ENCODE measurements around the gene VSIG10. TPM values are rescaled to one million over a fixed set of nuclear protein-coding genes. Genes with fewer than 3 reads are reported as not detected.
"Not testable (repeated sequence)": the region's sequence is repeated elsewhere in the genome, so short reads cannot be mapped to it uniquely, and the experiment has no call there.

Gene VSIG10
- total RNA-seq, 2 experiments from 2014 or later = 6.4 to 6.7 TPM

- POLR2A ChIA-PET; H3K27ac Mint-ChIP-seq; H3K4me1 Mint-ChIP-seq; H3K36me3 Mint-ChIP-seq (ENCODE audit: low read depth); CTCF ChIA-PET; H3K27me3 Mint-ChIP-seq; DNase-seq; H3K9me3 Mint-ChIP-seq; H3K4me3 Mint-ChIP-seq: not testable (repeated sequence)
Measured at GRCh38 chr12:118129436-118129835, 25.6 kb upstream of the VSIG10 start.

- CTCF ChIA-PET = interaction anchor here (0.7 kb wide), 1 partner anchor 16 kb away, joined by 3 read pairs; no protein-coding TSS in a partner anchor
- H3K9me3 Mint-ChIP-seq = no peaks in the 10 kb centered on the region
Measured at GRCh38 chr12:118127867-118128266, 24.1 kb upstream of the VSIG10 start.

GRCh38 chr12:118126119-118126757 is 22.4 kb upstream of the VSIG10 start:
- Mint-ChIP-seq H3K4me1 (no peaks in the 10 kb centered on the region), H3K36me3 (ENCODE audit: low read depth) (no peaks in the 10 kb centered on the region), H3K27me3 (no peaks in the 10 kb centered on the region), H3K9me3 (no peaks in the 10 kb centered on the region), H3K27ac (no peak overlapping the region), H3K4me3 (no peak overlapping the region)
- ChIA-PET POLR2A (no interaction called here), CTCF (interaction anchor here (0.7 to 1.6 kb wide), 3 partner anchors 30 to 250 kb away, joined by 3 to 6 read pairs (median 6); partner anchors contain the start of gene SUDS3)
- no peak for DNase-seq

More at GRCh38 chr12:118127867-118128266, 24.1 kb upstream of the VSIG10 start:
- H3K4me3 Mint-ChIP-seq = no peak overlapping the region
- no peak for DNase-seq
- POLR2A ChIA-PET = no interaction called here
- no peaks in the 10 kb centered on the region for H3K36me3 Mint-ChIP-seq (ENCODE audit: low read depth)
- peaks cover 7% of the 10 kb centered on the region for H3K4me1 Mint-ChIP-seq
- no peaks in the 10 kb centered on the region for H3K27me3 Mint-ChIP-seq
- no peak overlapping the region for H3K27ac Mint-ChIP-seq

GRCh38 chr12:118125743-118126118 is 21.9 kb upstream of the VSIG10 start:
- H3K4me3 Mint-ChIP-seq = no peak overlapping the region
- H3K4me1 Mint-ChIP-seq = peaks cover 3% of the 10 kb centered on the region
- ChIA-PET POLR2A (no interaction called here), CTCF (interaction anchor here (0.7 to 1.6 kb wide), 2 partner anchors 29 to 250 kb away, joined by 6 read pairs; partner anchors contain the start of gene SUDS3)
- no peaks in the 10 kb centered on the region for H3K36me3 Mint-ChIP-seq (ENCODE audit: low read depth)
- H3K9me3 Mint-ChIP-seq = no peaks in the 10 kb centered on the region
- H3K27ac Mint-ChIP-seq = no peak overlapping the region
- H3K27me3 Mint-ChIP-seq = no peaks in the 10 kb centered on the region
- no peak for DNase-seq

GRCh38 chr12:118124333-118124874 is 20.6 kb upstream of the VSIG10 start:
- ChIA-PET CTCF (interaction anchor here (0.8 to 4.6 kb wide), 5 partner anchors 11 to 253 kb away, joined by 3 to 35 read pairs (median 4); partner anchors contain the start of genes PEBP1 and SUDS3), POLR2A (no interaction called here)
- no peaks in the 10 kb centered on the region for H3K9me3 Mint-ChIP-seq
- no peak for DNase-seq
- H3K27ac Mint-ChIP-seq = no peak overlapping the region
- peaks cover 9% of the 10 kb centered on the region for H3K4me1 Mint-ChIP-seq
- H3K36me3 Mint-ChIP-seq (ENCODE audit: low read depth) = no peaks in the 10 kb centered on the region
- no peak overlapping the region for H3K4me3 Mint-ChIP-seq
- no peaks in the 10 kb centered on the region for H3K27me3 Mint-ChIP-seq

GRCh38 chr12:118122264-118122663 is 18.5 kb upstream of the VSIG10 start:
- Mint-ChIP-seq H3K9me3 (no peaks in the 10 kb centered on the region), H3K27ac (no peak overlapping the region), H3K36me3 (ENCODE audit: low read depth) (no peaks in the 10 kb centered on the region), H3K27me3 (no peaks in the 10 kb centered on the region), H3K4me3 (no peak overlapping the region), H3K4me1 (peaks cover 9% of the 10 kb centered on the region)
- ChIA-PET POLR2A (no interaction called here), CTCF (interaction anchor here (4.6 kb wide), 1 partner anchor 255 kb away, joined by 35 read pairs; the partner anchor contains the start of gene SUDS3)
- no peak for DNase-seq

- no peaks in the 10 kb centered on the region for H3K36me3 Mint-ChIP-seq (ENCODE audit: low read depth)
- peak overlapping the region; percentile 52 for H3K27ac Mint-ChIP-seq
- H3K4me3 Mint-ChIP-seq = no peak overlapping the region
- no peaks in the 10 kb centered on the region for H3K9me3 Mint-ChIP-seq
- POLR2A ChIA-PET = interaction anchor here (0.6 kb wide), 1 partner anchor 81 kb away, joined by 3 read pairs; no protein-coding TSS in a partner anchor
- CTCF ChIA-PET = interaction anchor here (0.7 to 4.6 kb wide), 7 partner anchors 10 to 256 kb away, joined by 3 to 35 read pairs (median 3); partner anchors contain the start of genes PEBP1 and SUDS3
- peak; percentile 67 for DNase-seq
- H3K4me1 Mint-ChIP-seq = peaks cover 9% of the 10 kb centered on the region
- no peaks in the 10 kb centered on the region for H3K27me3 Mint-ChIP-seq
Measured at GRCh38 chr12:118120579-118121363, 17.0 kb upstream of the VSIG10 start.

GRCh38 chr12:118119449-118119879 is 15.7 kb upstream of the VSIG10 start:
- H3K27ac Mint-ChIP-seq = peak overlapping the region; percentile 19
- no peaks in the 10 kb centered on the region for H3K9me3 Mint-ChIP-seq
- CTCF ChIA-PET = interaction anchor here (0.6 to 4.6 kb wide), 5 partner anchors 26 to 258 kb away, joined by 3 to 35 read pairs (median 4); partner anchors contain the start of genes SUDS3 and WSB2
- H3K36me3 Mint-ChIP-seq (ENCODE audit: low read depth) = no peaks in the 10 kb centered on the region
- H3K4me1 Mint-ChIP-seq = peaks cover 9% of the 10 kb centered on the region
- DNase-seq = no peak
- no peaks in the 10 kb centered on the region for H3K27me3 Mint-ChIP-seq
- no peak overlapping the region for H3K4me3 Mint-ChIP-seq
- POLR2A ChIA-PET = no interaction called here

GRCh38 chr12:118109088-118109487 is 5.3 kb upstream of the VSIG10 start:
- POLR2A ChIA-PET = no interaction called here
- H3K9me3 Mint-ChIP-seq = no peaks in the 10 kb centered on the region
- no peaks in the 10 kb centered on the region for H3K36me3 Mint-ChIP-seq (ENCODE audit: low read depth)
- H3K27ac Mint-ChIP-seq = no peak overlapping the region
- peaks cover 4% of the 10 kb centered on the region for H3K27me3 Mint-ChIP-seq
- CTCF ChIA-PET = interaction anchor here (0.7 to 1.2 kb wide), 2 partner anchors 63 to 267 kb away, joined by 3 to 6 read pairs; partner anchors contain the start of gene SUDS3
- H3K4me1 Mint-ChIP-seq = peaks cover 3% of the 10 kb centered on the region
- no peak for DNase-seq
- no peak overlapping the region for H3K4me3 Mint-ChIP-seq

GRCh38 chr12:118107694-118108093 is 3.9 kb upstream of the VSIG10 start:
- DNase-seq = no peak
- CTCF ChIA-PET = no interaction called here
- POLR2A ChIA-PET = no interaction called here
- Mint-ChIP-seq H3K4me3 (no peak overlapping the region), H3K9me3 (no peaks in the 10 kb centered on the region), H3K27ac (no peak overlapping the region), H3K27me3 (peaks cover 8% of the 10 kb centered on the region), H3K36me3 (ENCODE audit: low read depth) (no peaks in the 10 kb centered on the region), H3K4me1 (peaks cover 6% of the 10 kb centered on the region)

GRCh38 chr12:118107011-118107410 is 3.2 kb upstream of the VSIG10 start:
- H3K36me3 Mint-ChIP-seq (ENCODE audit: low read depth) = no peaks in the 10 kb centered on the region
- H3K9me3 Mint-ChIP-seq = no peaks in the 10 kb centered on the region
- H3K27me3 Mint-ChIP-seq = peaks cover 13% of the 10 kb centered on the region
- no peak for DNase-seq
- ChIA-PET POLR2A (no interaction called here), CTCF (no interaction called here)
- no peak overlapping the region for H3K27ac Mint-ChIP-seq
- H3K4me1 Mint-ChIP-seq = peaks cover 6% of the 10 kb centered on the region
- H3K4me3 Mint-ChIP-seq = no peak overlapping the region

- Mint-ChIP-seq H3K4me1 (peaks cover 6% of the 10 kb centered on the region), H3K27ac (no peak overlapping the region), H3K9me3 (no peaks in the 10 kb centered on the region), H3K4me3 (peak overlapping the region; percentile 80), H3K27me3 (peaks cover 18% of the 10 kb centered on the region), H3K36me3 (ENCODE audit: low read depth) (no peaks in the 10 kb centered on the region)
- ChIA-PET POLR2A (no interaction called here), CTCF (interaction anchor here (0.6 kb wide), 1 partner anchor 451 kb away, joined by 5 read pairs; no protein-coding TSS in a partner anchor)
- peak; percentile 6 for DNase-seq
Measured at GRCh38 chr12:118103201-118103600, 610 bp downstream of the VSIG10 start.

Measured in activated CD4-positive, alpha-beta T cell treated with anti-CD3 and anti-CD28 coated beads, Interleukin-2, amount 10 ng/mL, durations not matched to agents 7 days and 5 days (primary cell).